Heart left ventricle (tissue), 13 donors: ENCODE measurements around the gene TBCD.

Experiments
- POLR2A ChIP-seq, 2 donors: fragments of 450-650 bp; IDR thresholded peaks; one replicate each; pipeline ENCODE4 v1.6.1; 2017; ENCODE audit warnings: antibody characterized with exemption in 2 of 2, mild to moderate bottlenecking in 2 of 2, moderate library complexity in 2 of 2
- TF ChIP-seq, protein P1 (sequence below), 12 donors: fragments of 200-600 bp; sonication (generic) in 4 of 12; IDR thresholded peaks; one replicate each; pipeline versions ENCODE4 v1.5.0 to v1.8.0; 2018 to 2022; ENCODE audit warnings: antibody characterized with exemption in 12 of 12, mild to moderate bottlenecking in 5 of 12
- donor health status: ischemic (EF 13 %, LVEDD 7.1; RV severe dilation, severe dysfunction).
- donor health status: DM: no; HTN: yes; CAD: no.
- donor health status: DM: no; HTN: no; CAD: no.
- donor health status: ischemic (EF 25% LVEDD 6.9; RV normal size, moderate dysfunction).
- donor health status: ischemic (EF 25% LVEDD 5.7; RV mildly dilated, moderate dysfunction).
- donor health status: ischemic (EF 35%, LVEDD 5.7; RV mildly dilated, moderate dysfunction).
- donor health status: nonischemic (EF 11% LVEDD 7.7; RV severe dilation, severe dysfunction).
- donor health status: DM: yes; HTN: yes; CAD: no.
- donor health status: PGD.
- donor health status: ischemic (EF 29% LVEDD 5.4; RV normal size, mild dysfunction).
- donor health status: nonischemic (EF 23%, LVEDD 6.1; RV moderate dilation, normal function).

DNA sequence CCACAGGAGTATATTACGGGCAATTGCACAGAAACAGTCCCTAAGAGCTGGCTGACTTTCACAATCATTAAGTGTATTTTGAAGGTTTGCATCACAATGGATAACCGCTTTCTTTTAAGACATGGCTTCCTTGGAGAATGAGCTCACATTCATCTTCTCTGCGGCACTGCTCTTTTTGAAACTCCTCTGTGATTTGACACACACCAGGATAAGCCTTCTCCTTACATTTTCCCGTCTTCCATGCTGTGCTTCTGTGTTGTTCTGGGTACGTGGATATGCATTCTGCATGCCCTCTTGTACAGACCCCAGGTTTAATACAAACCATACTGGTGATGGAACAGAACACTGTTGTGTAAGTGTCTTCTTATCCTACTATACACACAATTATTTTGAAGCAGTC is 238.0 kb downstream of the TBCD start:
- TF ChIP-seq, protein P1, sequence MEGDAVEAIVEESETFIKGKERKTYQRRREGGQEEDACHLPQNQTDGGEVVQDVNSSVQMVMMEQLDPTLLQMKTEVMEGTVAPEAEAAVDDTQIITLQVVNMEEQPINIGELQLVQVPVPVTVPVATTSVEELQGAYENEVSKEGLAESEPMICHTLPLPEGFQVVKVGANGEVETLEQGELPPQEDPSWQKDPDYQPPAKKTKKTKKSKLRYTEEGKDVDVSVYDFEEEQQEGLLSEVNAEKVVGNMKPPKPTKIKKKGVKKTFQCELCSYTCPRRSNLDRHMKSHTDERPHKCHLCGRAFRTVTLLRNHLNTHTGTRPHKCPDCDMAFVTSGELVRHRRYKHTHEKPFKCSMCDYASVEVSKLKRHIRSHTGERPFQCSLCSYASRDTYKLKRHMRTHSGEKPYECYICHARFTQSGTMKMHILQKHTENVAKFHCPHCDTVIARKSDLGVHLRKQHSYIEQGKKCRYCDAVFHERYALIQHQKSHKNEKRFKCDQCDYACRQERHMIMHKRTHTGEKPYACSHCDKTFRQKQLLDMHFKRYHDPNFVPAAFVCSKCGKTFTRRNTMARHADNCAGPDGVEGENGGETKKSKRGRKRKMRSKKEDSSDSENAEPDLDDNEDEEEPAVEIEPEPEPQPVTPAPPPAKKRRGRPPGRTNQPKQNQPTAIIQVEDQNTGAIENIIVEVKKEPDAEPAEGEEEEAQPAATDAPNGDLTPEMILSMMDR (IDR thresholded peaks at IDR 0.05), result no peak
- TF ChIP-seq POLR2A (IDR thresholded peaks at IDR 0.05), result no peak
